ENCODE data around the gene CCRL2.

Gene CCRL2

DNA sequence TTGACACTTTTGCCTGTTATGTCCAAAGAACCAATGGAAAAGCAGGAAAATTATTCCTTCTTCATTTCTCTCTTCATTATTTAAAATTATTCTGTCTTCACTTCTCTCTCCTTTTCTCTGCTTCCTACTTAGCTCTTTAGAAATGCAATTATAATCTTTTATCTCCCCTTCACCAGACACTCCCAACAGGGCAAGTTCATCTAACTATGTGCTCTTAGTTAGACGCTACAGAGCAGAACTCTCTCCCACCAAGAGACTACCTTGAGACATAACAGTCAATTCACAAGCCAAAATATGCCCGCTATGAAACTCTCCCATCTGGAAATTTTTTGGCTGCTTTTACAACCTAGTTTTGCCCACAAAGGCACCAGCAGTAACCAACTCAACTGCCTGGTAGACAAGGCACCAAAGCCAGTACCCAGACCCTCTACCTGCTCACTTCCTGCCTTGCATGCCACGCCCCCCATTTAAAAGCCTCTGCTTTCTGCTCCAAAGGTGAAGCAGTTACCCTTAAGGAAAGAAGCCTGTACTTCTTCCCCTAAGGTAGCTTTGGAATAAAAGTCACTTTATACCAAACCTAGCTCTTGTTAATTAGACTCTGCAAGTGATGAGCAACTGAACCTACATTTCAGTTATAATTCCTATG is 28.1 kb downstream of the CCRL2 start:
- no peaks in the 10 kb centered on the region for H3K36me3 ChIP-seq (ENCODE audit: control insufficient read depth, insufficient read depth, low read length)
- H3K9me3 ChIP-seq (ENCODE audit: control insufficient read depth, low read length) = no peaks in the 10 kb centered on the region
- TF ChIP-seq, protein P1, sequence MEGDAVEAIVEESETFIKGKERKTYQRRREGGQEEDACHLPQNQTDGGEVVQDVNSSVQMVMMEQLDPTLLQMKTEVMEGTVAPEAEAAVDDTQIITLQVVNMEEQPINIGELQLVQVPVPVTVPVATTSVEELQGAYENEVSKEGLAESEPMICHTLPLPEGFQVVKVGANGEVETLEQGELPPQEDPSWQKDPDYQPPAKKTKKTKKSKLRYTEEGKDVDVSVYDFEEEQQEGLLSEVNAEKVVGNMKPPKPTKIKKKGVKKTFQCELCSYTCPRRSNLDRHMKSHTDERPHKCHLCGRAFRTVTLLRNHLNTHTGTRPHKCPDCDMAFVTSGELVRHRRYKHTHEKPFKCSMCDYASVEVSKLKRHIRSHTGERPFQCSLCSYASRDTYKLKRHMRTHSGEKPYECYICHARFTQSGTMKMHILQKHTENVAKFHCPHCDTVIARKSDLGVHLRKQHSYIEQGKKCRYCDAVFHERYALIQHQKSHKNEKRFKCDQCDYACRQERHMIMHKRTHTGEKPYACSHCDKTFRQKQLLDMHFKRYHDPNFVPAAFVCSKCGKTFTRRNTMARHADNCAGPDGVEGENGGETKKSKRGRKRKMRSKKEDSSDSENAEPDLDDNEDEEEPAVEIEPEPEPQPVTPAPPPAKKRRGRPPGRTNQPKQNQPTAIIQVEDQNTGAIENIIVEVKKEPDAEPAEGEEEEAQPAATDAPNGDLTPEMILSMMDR (IDR thresholded peaks at IDR 0.05) = no peak
- H3K79me2 ChIP-seq = no peaks in the 10 kb centered on the region
- H3K27ac ChIP-seq = no peak overlapping the region
- H3K27me3 ChIP-seq (ENCODE audit: control insufficient read depth, insufficient read depth, low read length) = no peaks in the 10 kb centered on the region
- no peaks in the 10 kb centered on the region for H3K4me1 ChIP-seq
- no peak overlapping the region for H3K9ac ChIP-seq
- no peak overlapping the region for H3K4me3 ChIP-seq (ENCODE audit: low read depth, low read length)
- no peak overlapping the region for H2AFZ ChIP-seq
- no peak overlapping the region for H3K4me2 ChIP-seq (ENCODE audit: low read length)

DNA sequence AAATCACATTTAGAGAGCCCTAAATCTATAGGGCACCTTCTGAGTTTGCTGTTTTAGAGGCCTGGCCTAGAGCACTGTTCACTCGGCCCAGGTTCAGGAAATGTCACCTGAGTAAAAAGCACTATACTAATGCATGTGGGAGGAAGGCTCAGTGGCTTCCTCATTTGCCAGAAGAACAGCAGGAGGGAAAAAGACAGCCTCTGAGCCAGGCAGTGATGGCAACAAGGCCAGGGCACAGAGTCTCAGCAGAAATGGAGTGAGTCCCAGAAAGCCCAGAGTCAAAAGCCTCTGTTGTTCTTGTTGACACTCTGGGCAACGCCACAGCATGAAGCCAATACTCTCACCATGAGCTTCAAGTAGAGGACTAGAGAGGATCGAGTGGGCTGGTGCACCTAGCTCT is 31.8 kb downstream of the CCRL2 start:
- no peaks in the 10 kb centered on the region for H3K36me3 ChIP-seq (ENCODE audit: control insufficient read depth, insufficient read depth, low read length)
- H3K27me3 ChIP-seq (ENCODE audit: control insufficient read depth, insufficient read depth, low read length) = no peaks in the 10 kb centered on the region
- H3K9ac ChIP-seq = no peak overlapping the region
- TF ChIP-seq, protein P1 (IDR thresholded peaks at IDR 0.05) = no peak
- H3K4me1 ChIP-seq = no peaks in the 10 kb centered on the region
- H3K27ac ChIP-seq = no peak overlapping the region
- H2AFZ ChIP-seq = no peak overlapping the region
- no peak overlapping the region for H3K4me2 ChIP-seq (ENCODE audit: low read length)
- H3K4me3 ChIP-seq (ENCODE audit: low read depth, low read length) = no peak overlapping the region
- H3K9me3 ChIP-seq (ENCODE audit: control insufficient read depth, low read length) = no peaks in the 10 kb centered on the region
- H3K79me2 ChIP-seq = no peaks in the 10 kb centered on the region

DNA sequence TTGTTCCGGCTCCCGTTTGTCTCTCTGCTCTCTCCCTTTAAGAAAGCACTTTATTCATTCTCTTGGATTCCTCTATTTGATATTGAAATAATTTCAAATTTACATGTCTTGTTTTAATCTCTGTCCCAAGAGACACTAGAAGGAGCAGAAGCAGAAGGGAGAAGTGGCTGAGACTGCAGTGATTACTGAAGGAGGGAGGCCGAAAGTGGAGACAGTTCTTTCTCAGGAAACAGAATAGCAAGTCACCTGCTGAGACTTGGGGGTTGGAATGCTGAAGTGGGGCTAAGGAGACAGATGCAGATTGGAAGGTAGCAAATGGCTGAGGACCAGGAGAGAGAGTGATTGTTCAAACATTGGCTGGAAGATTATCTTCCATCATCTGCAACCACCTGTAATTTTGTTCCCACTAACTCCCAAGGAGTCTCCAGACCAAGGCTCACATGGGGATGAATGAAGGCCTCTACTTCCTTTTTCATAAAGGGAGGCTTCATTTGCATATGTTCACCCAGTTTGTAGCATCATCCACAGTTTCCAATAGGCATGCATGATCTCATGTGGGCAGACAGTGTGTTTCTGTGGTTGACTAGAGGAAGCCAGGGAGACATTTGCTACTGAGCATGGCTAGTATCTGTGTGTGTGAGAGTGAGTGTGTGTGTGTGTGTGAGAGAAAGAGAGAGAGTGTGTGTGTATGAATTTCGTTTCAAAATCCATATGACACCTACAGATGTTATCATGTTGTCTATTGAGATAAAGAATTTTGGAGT is 33.7 kb downstream of the CCRL2 start:
- H3K4me3 ChIP-seq (ENCODE audit: low read depth, low read length) = no peak overlapping the region
- H3K4me2 ChIP-seq (ENCODE audit: low read length) = no peak overlapping the region
- H3K4me1 ChIP-seq = no peaks in the 10 kb centered on the region
- no peaks in the 10 kb centered on the region for H3K9me3 ChIP-seq (ENCODE audit: control insufficient read depth, low read length)
- H3K9ac ChIP-seq = no peak overlapping the region
- no peaks in the 10 kb centered on the region for H3K36me3 ChIP-seq (ENCODE audit: control insufficient read depth, insufficient read depth, low read length)
- H3K27me3 ChIP-seq (ENCODE audit: control insufficient read depth, insufficient read depth, low read length) = no peaks in the 10 kb centered on the region
- TF ChIP-seq, protein P1 (IDR thresholded peaks at IDR 0.05) = no peak
- H3K27ac ChIP-seq = no peak overlapping the region
- H2AFZ ChIP-seq = no peak overlapping the region
- no peaks in the 10 kb centered on the region for H3K79me2 ChIP-seq

DNA sequence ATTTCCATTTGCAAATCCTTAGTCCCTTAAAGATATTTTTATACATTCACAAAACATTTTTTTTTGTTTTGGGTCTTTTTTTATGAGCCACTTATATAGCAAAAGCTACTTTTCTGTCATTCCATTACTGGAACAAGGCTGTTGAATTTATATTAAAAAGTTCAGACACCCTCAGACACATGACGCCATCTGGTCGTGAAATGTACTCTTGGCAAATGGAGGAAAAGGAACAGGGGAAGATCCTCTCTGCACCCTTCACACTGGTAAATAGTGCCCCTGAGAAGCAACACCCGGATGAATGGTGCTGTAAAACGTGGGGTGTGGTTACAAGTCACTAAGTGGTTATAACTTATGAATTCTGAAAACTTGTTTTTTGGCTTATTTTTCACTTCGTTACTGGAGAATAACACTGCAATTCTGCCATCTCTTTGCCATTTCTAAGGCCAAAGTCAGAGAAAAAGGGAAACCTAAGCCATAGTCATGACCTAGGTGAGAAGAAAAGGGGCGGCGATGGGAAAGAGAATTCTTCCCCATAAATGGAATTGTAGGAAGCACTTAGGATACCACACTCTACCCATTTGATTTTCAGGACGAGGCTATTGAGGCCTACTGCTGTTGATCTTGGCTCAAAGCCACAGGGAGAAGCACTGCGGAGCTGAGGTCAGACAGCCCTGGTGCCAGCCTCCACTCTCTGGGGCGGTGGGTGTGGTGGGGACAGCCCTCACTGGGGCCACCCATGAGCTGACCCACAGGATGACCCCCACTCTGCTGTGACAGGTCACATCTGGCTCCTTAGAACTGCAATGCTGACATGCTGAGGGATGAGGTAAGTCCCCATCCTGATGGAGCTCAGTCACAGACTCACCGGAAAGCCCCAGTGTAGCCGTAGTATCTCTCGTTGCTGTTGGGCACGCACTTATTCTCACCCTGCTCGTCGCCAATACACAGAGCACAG is 35.8 kb downstream of the CCRL2 start:
- Histone ChIP-seq H3K36me3 (ENCODE audit: control insufficient read depth, insufficient read depth, low read length) (no peaks in the 10 kb centered on the region), H3K9me3 (ENCODE audit: control insufficient read depth, low read length) (no peaks in the 10 kb centered on the region), H2AFZ (no peak overlapping the region), H3K4me1 (no peaks in the 10 kb centered on the region), H3K4me2 (ENCODE audit: low read length) (no peak overlapping the region), H3K27me3 (ENCODE audit: control insufficient read depth, insufficient read depth, low read length) (no peaks in the 10 kb centered on the region), H3K79me2 (no peaks in the 10 kb centered on the region), H3K9ac (no peak overlapping the region), H3K27ac (no peak overlapping the region), H3K4me3 (ENCODE audit: low read depth, low read length) (no peak overlapping the region)
- TF ChIP-seq, protein P1 (IDR thresholded peaks at IDR 0.05) = no peak
